ENCODE results near the gene ASAP2.

ASAP2 gene

GRCh38 chr2:9165625-9166024 is 41.0 kb upstream of the ASAP2 start:
- Histone ChIP-seq H3K27ac (replicated peaks) (no peak overlapping the region), H3K27me3 (ENCODE audit: insufficient read depth, poor library complexity, severe bottlenecking) (no peaks in the 10 kb centered on the region), H3K4me3 (replicated peaks; ENCODE audit: insufficient read depth, low read length) (no peak overlapping the region)
- TF ChIP-seq SPI1 (IDR thresholded peaks at IDR 0.05; ENCODE audit: borderline replicate concordance, low read depth) (no peak), CTCF (IDR thresholded peaks at IDR 0.05; ENCODE audit: insufficient read depth, low read length) (no peak), GABPA (IDR thresholded peaks at IDR 0.05; ENCODE audit: low read depth) (no peak), REST (IDR thresholded peaks at IDR 0.05; ENCODE audit: insufficient replicate concordance, low read depth) (no peak), POLR2AphosphoS5 (IDR thresholded peaks at IDR 0.05; ENCODE audit: low read depth) (no peak)
- DNase-seq (ENCODE audit: low read depth in 1 of 2, low spot score in 1 of 2) = no peak

GRCh38 chr2:9166579-9167377 is 39.8 kb upstream of the ASAP2 start:
- Histone ChIP-seq H3K27ac (replicated peaks) (no peak overlapping the region), H3K4me3 (replicated peaks; ENCODE audit: insufficient read depth, low read length) (no peak overlapping the region), H3K27me3 (ENCODE audit: insufficient read depth, poor library complexity, severe bottlenecking) (no peaks in the 10 kb centered on the region)
- DNase-seq (ENCODE audit: low read depth in 1 of 2, low spot score in 1 of 2) = no peak
- TF ChIP-seq SPI1 (IDR thresholded peaks at IDR 0.05; ENCODE audit: borderline replicate concordance, low read depth) (no peak), REST (IDR thresholded peaks at IDR 0.05; ENCODE audit: insufficient replicate concordance, low read depth) (no peak), GABPA (IDR thresholded peaks at IDR 0.05; ENCODE audit: low read depth) (no peak)

- Histone ChIP-seq H3K4me3 (replicated peaks; ENCODE audit: insufficient read depth, low read length) (no peak overlapping the region), H3K27me3 (ENCODE audit: insufficient read depth, poor library complexity, severe bottlenecking) (no peaks in the 10 kb centered on the region), H3K27ac (replicated peaks) (no peak overlapping the region)
- TF ChIP-seq SPI1 (IDR thresholded peaks at IDR 0.05; ENCODE audit: borderline replicate concordance, low read depth) = no peak
- no peak for TF ChIP-seq GABPA (IDR thresholded peaks at IDR 0.05; ENCODE audit: low read depth)
- no peak for DNase-seq (ENCODE audit: low read depth in 1 of 2, low spot score in 1 of 2)
These were observed 38.6 kb upstream of the ASAP2 start for GRCh38 chr2:9167718-9168657.

GRCh38 chr2:9168821-9169221 is 37.8 kb upstream of the ASAP2 start:
- DNase-seq (ENCODE audit: low read depth in 1 of 2, low spot score in 1 of 2) = peak in 1 of 2 experiments; percentile 18
- TF ChIP-seq CTCF (IDR thresholded peaks at IDR 0.05; ENCODE audit: insufficient read depth, low read length) = no peak
- no peak for TF ChIP-seq REST (IDR thresholded peaks at IDR 0.05; ENCODE audit: insufficient replicate concordance, low read depth)
- TF ChIP-seq GABPA (IDR thresholded peaks at IDR 0.05; ENCODE audit: low read depth) = no peak
- no peaks in the 10 kb centered on the region for H3K27me3 ChIP-seq (ENCODE audit: insufficient read depth, poor library complexity, severe bottlenecking)
- no peak overlapping the region for H3K4me3 ChIP-seq (replicated peaks; ENCODE audit: insufficient read depth, low read length)
- H3K27ac ChIP-seq (replicated peaks) = no peak overlapping the region
